Vagina (tissue), 2 donors: Measurements from ENCODE around the gene DCUN1D3.

Experiments used
- POLR2A ChIP-seq, 2 donors: fragments of 450-650 bp; IDR thresholded peaks; one replicate each; pipeline ENCODE4 v1.6.1; 2017; ENCODE audit warnings: antibody characterized with exemption in 2 of 2, mild to moderate bottlenecking in 2 of 2, moderate library complexity in 2 of 2
- POLR2AphosphoS5 ChIP-seq, 2 donors: sonication (generic); formaldehyde crosslinking; IDR thresholded peaks; one replicate each; pipeline ENCODE4 v1.9.0; 2017; ENCODE audit warnings: antibody characterized with exemption in 2 of 2, mild to moderate bottlenecking in 2 of 2, low read depth in 1 of 2; ENCODE audit not compliant: insufficient read depth in 1 of 2

DNA sequence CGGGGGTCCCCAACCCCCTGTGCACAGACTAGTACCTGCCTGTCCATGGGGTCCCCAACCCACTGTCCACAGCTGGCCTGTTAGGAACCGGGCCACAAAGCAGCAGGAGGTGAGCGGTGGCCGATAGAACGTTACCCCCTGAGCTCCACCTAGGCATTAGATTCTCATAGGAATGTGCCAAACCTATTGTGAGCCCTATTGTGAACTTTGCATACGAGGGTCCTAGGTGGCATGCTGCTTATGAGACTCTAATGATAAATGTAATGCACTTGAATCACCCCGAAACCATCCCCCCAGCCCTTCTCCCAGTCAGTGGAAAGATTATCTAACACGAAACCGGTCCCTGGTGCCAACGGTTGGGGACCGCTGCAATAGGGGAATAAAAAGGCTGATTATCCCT lies 92.3 kb downstream of the DCUN1D3 start:
- TF ChIP-seq POLR2A (IDR thresholded peaks at IDR 0.05) = no peak
- no peak for TF ChIP-seq POLR2AphosphoS5 (IDR thresholded peaks at IDR 0.05; ENCODE audit: insufficient read depth in 1 of 2, low read depth in 1 of 2)
